Esophagus muscularis mucosa (tissue), 4 donors: ENCODE results near the gene CALHM3.

ENCODE experiments used
- CTCF ChIP-seq, 3 experiments: fragments of 200-600 bp in 2 of 3; fragments of 450-650 bp in 1 of 3; sonication (generic) in 2 of 3; IDR thresholded peaks; one replicate each; pipeline ENCODE4 v1.5.1; 2017 to 2019; ENCODE audit warnings: antibody characterized with exemption in 3 of 3, mild to moderate bottlenecking in 2 of 3, moderate library complexity in 1 of 3
- EP300 ChIP-seq: sonication (generic); formaldehyde crosslinking; IDR thresholded peaks from one replicate; pipeline ENCODE4 v1.6.1; 2017; ENCODE audit warnings: antibody characterized with exemption
- POLR2A ChIP-seq: fragments of 450-650 bp; IDR thresholded peaks from one replicate; pipeline ENCODE4 v1.6.1; 2017; ENCODE audit warnings: antibody characterized with exemption, moderate library complexity, mild to moderate bottlenecking, low read depth
- POLR2AphosphoS5 ChIP-seq, 2 donors: sonication (generic); formaldehyde crosslinking; IDR thresholded peaks; one replicate each; pipeline ENCODE4 v1.6.1; 2017; ENCODE audit warnings: antibody characterized with exemption in 2 of 2

- TF ChIP-seq CTCF (IDR thresholded peaks at IDR 0.05) = no peak
- no peak for TF ChIP-seq POLR2AphosphoS5 (IDR thresholded peaks at IDR 0.05)
- no peak for TF ChIP-seq EP300
- TF ChIP-seq POLR2A = no peak
Observed at GRCh38 chr10:103500481-103500880, 21.4 kb upstream of the CALHM3 start.
